HG03457 (cell line): ENCODE measurements around the gene SMIM24.
A peak's percentile ranks its signal among the peaks of the same experiment; 100 is the strongest.
"Not testable (repeated sequence)": the region's sequence is repeated elsewhere in the genome, so short reads cannot be mapped to it uniquely, and the experiment has no call there.

ENCODE experiments used
- ATAC-seq: cut with Tn5 transposase; IDR thresholded peaks from one replicate; pipeline ENCODE4 v1.9.1; 2021; ENCODE audit warnings: moderate number of reproducible peaks; ENCODE audit not compliant: unreplicated experiment

The SMIM24 gene

DNA sequence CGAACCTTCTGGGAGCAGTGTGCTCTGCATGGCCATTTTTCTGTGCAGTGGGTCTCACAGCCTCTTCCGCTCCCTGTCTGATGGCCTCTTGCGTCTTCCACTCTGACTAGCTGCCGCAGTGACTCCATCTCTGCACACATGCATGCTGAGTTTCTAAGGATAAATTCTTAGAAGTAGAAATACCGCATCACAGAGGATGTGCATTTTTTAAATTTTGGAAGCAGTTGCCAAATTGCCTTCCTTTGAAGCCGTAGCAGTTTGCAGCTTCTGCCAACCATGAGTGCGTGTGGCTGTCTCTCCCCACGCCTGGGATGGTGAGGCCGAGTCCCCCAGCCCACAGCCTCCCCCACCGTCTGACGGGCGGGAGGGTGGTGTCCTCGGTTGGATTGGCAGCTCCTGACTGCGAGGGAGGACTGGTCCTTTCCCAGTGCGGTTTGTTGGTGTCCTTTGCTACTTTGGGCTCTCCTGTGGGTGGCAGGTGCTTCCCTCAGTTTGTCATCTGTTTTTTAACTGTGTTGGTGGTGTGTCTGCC is 35.6 kb upstream of the SMIM24 start:
- no peak for ATAC-seq

DNA sequence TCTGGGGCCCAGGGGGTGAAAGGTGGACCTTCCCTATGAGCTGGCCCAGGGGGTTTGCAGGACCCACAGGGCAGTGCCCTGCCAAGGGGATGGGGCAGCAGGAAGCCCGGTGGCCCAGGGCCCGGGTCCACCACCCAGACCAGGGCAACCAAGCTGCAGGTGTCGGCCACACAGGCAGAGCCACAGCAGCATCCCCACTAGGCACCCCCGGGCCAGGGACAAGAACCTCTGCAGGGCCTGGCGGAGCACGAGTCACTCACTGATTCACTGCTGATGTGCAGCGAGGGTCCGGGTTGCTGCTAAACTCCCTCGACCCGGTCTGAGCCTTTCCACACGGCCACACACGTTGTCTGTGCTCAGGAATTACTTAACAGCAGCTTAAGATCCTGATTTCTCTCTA is 34.6 kb upstream of the SMIM24 start:
- no peak for ATAC-seq

DNA sequence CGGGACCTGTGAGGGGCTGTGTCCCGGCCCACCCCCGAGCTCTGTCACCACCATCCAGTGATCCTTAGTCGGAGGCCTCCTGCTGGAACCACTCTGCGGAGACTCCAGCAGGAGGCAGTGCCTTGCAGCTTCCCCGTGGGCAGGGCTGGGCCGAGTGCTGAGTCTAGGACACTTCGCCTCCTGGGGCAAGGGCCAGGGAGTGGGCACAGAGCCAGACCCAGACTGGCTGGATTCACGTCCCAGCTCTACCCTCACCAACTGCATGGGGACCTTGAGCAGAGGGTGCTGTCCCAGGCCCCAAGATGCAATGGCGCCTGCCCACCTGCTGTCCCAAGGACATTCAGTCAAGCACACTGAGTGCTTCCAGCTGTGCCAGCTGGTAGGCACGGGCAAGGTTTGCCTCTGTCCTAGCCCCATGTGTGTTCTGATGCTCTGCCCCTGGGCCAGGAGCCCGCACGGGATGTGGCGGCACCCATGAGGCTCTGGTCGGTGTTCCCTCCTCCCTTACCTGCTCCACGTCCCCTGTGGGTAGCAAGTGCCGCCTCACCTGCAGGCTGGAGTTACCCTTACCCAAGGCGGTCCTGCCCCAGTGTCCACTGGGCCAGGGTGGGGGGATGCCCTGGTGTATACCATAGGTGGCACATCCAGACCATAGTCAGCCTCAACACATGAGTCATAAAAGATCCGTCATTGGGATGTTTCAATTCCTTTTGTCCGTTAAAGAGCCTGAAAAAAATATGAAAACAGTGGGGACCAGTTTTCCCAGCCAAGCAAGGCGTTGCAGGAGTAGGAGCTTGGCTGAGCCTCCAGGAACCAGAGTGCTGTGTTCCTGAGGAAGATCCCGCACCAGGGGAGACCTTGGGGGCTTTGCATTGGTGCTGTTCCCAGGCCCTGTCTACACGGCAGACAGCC is 33.2 kb upstream of the SMIM24 start:
- ATAC-seq: no peak

DNA sequence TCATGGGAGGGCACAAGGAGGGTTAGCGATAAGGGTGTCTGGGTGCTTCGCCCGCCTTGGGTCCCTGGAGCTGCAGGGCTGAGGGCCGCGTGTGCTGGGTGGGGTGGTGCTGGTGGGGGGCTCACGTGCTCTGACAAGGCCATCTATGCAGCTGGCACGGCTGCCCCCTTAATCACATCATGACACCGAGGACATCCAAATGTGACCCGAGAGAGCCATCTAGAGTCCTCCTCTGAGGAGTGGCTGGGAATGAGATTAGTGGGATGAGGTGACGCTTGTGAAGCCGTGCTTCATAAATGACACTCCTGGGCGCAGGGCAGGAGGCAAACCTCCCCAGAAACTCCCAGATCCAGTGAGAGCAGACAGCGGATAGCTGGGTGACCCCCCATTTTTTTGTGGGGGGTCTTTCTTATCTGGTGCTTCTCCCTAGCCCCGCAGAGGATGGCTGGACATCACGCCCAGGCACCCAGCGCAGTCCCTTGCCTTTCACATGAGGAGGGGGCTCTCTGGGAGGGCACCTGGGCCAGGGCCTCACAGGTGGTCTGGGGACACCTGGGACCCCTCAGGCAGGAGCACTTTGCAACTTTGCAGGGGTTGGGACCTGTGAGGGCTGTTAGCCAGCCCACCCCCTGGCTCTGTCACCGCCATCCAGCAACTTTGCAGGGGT is 32.4 kb upstream of the SMIM24 start:
- ATAC-seq: no peak

DNA sequence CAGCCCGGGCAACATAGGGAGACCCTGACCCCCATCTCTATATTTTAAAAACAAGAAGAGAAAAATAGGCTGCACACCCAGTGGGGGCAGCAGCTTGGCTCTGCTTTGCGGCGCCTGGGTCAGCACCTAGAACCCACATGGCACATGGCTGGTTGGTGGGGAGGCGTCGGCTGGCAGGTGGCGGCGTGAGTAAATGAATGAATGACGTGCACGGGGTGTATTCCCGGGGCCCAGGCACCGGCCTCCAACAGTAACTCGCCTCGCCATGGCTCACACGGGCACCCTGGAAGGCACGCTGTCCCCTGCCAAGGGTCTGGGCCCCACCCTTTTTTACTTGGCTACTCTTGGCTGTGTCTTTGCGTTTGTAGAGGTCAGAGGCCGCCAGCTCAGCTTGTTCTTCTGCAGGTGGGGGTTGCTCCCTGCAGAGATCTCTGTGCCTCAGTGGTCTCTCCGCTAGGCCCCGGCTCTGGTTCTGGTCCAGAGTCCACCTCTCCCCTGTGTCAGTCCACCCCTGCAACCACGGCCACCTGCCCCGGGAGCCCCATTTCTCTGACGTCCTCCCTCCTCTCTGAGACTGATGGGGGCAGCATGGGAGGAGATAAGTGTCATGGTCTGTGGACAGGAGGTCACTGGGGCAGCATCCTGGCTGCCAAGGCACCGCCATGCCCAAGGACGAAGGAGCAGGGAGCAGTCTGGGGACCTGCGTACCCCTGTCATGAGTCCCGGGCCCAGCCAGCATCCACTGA is 31.4 kb upstream of the SMIM24 start:
- ATAC-seq: no peak

DNA sequence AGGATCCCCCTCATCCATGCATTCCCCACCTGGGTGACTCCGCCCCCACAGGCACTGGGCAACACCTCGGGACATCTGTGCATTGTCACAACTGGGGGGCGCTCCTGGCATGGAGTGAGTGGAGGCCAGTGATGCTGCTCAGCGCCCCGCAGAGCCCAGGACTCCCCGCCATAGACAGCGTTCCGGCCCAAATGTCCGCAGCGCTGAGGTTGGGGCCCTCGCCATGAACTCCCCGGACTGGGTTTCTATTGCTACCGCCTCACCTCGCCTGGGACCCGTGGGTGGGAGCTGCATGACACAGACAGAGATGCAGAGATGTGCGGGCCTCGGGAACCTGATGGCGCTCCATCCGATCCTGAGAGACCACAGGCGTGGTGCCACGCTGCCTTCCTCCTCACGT is 30.4 kb upstream of the SMIM24 start:
- ATAC-seq: no peak

DNA sequence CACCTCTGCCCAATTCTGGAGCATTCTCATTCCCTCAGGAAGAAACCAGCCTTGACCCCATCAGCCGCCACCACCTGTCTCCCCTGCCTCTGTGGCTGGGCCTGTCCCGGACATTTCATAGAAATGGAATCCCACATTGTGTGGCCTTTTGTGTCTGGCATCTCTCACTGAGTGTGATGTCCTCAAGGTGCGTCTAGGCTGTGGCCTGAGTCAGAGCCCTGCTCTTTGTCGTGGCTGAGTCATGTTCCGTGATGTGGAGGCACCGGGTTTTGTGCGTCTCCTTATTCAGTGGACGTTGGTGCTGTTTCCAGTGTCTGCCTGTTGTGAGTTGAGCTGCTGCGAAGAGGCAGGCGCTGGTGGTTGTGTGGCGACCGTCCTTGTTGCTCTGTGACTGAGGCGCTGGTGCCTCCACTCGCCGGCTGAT is 29.3 kb upstream of the SMIM24 start:
- no peak for ATAC-seq

DNA sequence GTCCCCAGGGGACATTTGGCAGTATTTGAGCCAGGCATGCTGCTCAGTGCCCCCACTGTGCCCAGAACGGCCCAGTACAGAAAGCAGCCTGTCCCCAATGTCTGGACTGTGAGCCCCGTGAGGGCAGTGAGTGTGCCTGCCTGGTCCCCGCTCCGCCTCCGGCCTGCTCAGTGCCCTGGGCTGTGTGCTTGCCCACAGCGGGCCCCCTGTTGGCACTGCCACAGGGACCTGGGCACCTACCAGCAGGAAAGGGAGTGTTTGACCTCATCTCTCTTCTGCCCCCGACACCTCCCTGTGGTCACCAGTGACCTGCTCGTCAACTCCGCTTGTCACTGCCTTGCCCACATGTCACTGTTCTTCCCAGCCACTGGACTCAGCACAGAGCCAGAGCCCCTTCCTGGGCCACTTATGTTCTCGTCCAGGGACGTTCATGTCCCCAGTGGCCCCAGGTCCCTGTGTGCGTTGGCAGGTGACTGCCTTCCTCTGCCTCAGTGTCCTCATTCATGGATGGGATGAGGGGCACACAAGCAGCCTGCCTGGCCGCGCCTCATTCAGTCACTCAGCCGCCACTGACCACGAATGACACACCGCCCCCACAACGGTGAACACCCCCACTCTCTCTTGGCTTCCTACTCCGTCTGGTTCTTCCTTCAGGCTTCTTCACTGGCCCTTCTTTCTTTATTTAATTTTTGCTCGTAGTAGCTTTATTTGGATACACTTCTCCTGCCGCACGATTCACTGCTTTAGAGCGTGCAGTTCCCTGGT is 28.6 kb upstream of the SMIM24 start:
- ATAC-seq: no peak

DNA sequence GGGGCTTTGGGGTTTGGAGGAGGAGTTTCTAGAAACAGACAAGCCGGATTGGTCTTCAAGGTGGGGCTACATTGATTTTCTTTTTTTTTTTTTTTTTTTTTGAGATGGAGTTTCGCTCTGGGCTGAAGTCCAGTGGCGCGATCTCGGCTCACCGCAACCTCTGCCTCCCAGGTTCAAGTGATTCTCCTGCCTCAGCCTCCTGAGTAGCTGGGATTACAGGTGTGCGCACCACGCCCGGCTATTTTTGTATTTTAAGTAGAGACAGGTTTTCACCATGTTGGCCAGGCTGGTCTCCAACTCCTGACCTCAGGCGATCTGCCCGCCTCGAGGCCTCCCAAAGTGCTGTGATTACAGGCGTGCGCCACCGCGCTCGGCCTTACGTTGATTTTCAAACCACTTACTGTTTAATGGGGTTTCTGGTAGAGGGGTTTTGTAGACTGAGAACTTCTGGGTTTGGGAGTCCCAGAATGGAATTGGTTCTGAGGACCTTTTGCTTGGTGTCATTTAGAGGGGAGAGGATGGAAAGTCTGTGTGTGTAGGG is 27.9 kb upstream of the SMIM24 start:
- not testable (repeated sequence) for ATAC-seq

DNA sequence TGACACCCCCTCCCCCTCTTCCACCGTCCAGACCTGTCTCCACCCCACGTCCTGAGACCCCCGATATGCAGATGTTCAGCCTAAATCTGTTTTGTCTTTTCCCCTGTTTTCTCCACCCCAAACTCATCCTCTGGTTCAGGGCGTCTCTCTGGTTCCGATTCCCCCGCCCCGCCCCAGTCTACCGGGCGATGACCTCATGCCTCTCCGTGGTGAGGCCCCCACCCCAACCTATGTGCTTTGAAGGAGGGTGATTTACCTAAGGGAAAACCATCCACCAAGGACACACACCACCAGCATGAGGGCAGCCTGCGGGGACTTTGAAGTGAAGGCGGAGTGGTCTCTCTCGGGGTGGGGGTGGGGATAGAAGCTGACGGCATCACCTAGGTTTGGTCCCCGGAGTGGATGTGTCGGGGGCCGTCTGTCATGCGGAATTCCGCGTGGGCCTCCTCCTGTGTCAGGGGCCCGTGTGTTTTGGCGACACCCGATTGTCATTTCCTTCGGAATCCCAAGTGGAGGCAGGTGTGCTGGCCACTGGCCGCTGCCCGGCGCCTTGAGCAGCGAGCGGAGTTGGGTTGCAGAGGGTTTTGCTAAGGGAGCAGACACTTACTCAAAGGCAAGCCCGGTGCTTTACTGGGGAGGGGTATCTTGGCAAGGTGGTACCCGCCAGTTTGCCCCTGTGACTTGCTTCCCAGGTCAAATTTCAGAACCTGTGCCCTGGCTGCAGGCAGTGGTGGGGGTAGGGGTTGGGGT is 27.2 kb upstream of the SMIM24 start:
- no peak for ATAC-seq

DNA sequence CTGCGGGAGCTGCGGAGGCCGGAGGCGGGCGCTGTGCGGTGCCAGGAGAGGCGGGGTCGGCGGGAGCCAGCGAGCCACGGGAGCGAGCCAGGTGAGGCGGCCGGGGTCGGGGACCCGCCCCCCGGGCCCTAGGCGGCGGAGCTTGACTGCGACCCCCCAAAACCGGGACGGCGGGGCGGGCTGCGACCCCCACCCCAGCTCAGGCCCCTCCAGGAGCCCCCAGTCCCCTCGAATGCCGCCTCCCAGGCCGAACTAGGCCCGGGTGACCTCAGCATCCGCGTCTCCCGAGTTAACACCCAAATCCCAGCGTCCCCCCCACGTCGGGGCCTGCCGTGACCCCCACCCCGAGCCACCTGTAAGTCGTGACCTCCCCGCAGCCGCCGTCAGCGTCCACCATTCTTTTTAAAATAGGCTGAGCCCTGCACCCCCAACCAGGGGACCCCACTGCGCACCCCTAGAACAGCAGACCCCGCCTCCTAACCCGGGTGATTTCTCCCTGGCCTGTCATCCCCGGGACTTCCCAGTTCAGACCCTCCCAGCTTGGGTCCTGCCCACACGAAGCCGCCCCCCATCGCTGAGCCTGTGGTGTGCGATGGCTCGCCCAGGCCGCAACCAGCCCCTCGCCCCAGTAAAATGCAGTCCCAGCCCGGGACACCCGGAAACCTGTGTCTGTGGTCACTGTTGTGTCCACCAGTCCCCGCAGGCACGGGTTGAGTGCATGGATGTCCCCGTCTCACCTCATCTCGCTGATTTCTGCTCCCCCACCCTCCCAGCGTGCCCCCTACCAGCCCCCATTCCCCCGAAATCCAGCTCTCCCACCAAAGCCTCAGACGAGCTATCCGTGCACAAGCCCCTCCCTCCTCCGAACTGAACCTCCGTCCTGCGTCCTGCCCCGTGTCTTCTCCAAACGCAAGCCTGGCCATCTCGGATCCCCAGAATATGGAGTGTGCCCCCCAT is 26.3 kb upstream of the SMIM24 start:
- no peak for ATAC-seq

DNA sequence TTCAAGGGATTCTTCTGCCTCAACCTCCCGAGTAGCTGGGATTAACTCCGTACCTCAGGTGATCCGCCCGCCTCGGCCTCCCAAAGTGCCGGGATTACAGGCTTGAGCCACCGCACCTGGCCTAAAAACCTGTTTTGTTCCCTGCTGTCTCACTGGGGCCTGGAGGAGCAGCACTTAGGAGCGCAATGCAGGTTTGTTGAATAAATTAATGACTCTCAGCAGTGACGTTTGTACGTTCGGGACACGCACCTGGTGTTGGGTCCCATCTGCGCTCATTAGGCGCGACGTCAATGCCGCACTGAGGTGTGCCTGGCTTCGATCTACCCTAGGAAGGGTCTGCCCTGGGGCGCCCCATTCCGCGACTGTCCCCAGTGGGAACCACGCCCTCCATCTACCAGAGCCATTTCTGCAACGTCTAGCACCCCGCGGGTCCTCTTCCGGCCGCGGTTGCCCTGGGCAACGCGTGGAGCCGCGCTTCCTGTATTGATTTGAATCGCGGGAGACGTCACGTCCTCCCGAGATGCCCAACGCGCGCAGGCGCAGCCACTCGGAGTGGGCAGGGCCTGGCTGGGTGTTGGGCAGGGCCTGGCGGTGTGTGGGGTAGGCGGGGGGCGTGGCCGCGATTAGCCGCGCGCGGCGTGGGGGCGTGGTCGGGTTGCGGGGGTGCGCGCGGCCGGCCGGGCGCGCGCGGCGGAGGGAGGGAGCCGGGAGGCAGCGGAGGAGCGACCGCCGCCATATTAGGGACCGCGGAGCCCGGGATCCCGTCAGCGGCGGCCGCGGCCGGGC is 25.5 kb upstream of the SMIM24 start, which contains the start of gene FZR1:
FZR1 (plus strand) TSS at position 714 of the 786 bp plus-strand sequence. CDS start 16,679 bp downstream, outside the sequence.
- ATAC-seq: peak; percentile 63

DNA sequence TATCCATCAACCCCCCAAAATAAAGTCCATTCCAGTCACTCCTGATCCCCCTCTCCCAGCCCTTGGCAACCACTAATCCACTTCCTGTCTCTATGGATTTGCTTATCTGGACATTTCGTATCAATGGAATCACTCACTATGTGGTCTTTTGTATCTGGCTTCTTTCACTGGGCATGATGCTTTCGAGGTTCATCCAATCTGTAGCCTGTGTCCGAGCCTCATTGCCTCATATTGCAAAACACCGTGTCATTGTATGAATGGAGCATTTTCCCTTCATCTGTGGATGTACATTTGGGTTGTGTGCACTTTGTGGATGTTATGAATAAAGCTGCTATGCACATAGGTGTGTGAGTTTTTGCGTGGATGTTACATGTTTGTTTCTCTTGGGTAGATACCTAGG is 24.4 kb upstream of the SMIM24 start:
- no peak for ATAC-seq

DNA sequence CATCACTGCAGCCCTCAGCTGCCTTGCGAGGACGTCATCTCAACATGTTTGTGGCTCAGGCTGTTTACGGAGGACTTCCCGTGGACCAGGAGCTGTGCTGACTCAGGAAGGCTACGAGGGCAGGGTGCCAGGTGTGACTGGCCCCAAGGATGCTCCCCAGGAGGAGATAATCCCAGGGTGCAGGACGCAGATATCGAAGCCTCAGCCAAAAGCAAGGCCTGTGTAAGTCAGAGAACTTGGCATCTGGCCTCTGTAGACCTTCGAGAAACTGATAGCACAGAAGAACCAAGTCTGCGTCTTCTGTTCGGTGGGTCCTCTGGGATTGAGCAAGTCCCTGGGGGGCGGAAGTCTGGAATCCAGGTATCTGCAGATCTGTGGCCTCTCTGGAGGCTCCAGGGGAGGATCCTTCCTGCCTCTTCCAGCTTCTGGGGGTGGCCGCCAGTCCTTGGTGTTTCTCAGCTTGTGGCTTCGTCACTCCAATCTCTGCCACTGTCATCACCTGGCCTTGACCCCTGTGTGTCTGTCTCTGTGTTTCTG is 22.8 kb upstream of the SMIM24 start:
- no peak for ATAC-seq

DNA sequence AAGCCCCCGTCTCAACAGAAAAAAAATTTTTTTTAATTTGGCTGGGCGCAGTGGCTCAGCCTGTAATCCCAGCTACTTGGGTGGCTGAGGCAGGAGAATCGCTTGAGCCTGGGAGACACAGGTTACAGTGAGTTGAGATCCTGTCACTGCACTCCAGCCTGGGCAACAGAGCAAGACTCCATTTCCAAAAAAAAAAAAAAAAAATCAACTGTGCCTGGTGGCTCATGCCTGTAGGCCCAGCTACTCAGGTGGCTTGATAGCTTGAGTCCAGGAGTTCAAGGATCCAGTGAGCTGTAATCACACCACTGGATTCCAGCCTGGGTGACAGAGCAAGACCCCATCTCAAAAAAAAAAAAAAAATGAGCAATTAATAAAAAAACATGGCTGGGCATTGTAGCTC is 21.5 kb upstream of the SMIM24 start:
- ATAC-seq: no peak

DNA sequence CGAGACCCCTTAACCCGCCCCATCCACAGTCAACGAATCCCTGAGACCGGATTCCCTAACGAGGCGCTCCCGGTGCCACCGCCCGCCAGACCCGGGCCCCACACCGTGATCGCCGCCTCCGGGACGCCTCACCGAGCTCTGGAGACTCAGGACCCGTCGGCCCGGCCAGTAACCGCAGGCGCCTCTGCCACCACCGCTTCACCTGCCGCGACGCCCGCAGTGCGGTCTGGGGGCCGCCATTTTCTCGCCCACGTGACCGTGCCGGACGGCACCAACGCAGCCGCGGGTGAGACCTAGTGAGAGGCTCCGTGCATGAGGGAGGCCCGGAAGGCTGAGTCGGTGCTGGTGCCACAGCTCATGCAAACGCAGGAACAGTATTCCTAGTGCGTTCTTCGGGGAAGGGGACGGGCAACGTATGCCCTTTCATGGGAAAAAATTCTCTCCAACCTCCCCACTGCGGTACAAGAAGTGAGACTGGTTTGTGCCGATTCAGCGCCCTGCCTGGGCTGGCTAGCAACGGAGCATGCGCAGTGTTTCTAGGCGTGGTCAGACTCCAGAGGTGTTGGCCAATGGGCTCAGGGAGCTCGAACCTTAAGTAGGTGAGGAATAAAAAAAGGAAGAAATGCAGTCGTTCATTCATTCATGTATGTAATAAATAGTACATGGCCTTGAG is 20.2 kb upstream of the SMIM24 start, which contains the start of gene DOHH:
DOHH (minus strand) TSS at position 246 of the 673 bp plus-strand sequence. CDS start 3,860 bp downstream, outside the sequence.
- ATAC-seq: peak; percentile 60
